OCI-LY7 (cell line): ENCODE data around the gene USP21. TPM values are rescaled to one million over a fixed set of nuclear protein-coding genes. Genes with fewer than 3 reads are reported as not detected.

Source experiments
- BruUV-seq: library from RNA; stranded (reverse); fragments of 400-500 nt; replicated peaks from 2 replicates; lab custom pipeline; 2021; lab: Mats Ljungman, UMichigan
- CTCF ChIA-PET: fragments of 300-600 bp; sonication (Branson Sonifier 250); formaldehyde crosslinking; loops from one replicate; lab custom pipeline; 2022; ENCODE audit warnings: antibody characterized with exemption; ENCODE audit not compliant: unreplicated experiment; lab: Charles Lee
- POLR2A ChIA-PET: fragments of 300-600 bp; sonication (Branson Sonifier 250); formaldehyde crosslinking; loops from one replicate; lab custom pipeline; 2022; ENCODE audit warnings: antibody characterized with exemption; lab: Charles Lee
- DNase-seq: peaks from one replicate; pipeline ENCODE4 v3.0.0-alpha.2; 2015; ENCODE audit warnings: low spot score
- H2AFZ ChIP-seq: fragments of 200-600 bp; sonication (generic), shearing (Covaris generic); 2 replicates; pipeline ENCODE4 v1.6.1; 2014; ENCODE audit warnings: mild to moderate bottlenecking, antibody characterized with exemption, low read length, moderate library complexity
- H3K27ac ChIP-seq: fragments of 200-600 bp; sonication (generic); 2 replicates; pipeline ENCODE4 v1.5.1; 2014; ENCODE audit warnings: mixed run types, low read depth, mild to moderate bottlenecking, moderate library complexity, low read length, inconsistent platforms; ENCODE audit not compliant: poor library complexity, severe bottlenecking
- H3K36me3 ChIP-seq: fragments of 200-600 bp; sonication (generic); 2 replicates; pipeline ENCODE4 v1.6.1; 2014; ENCODE audit warnings: mild to moderate bottlenecking, antibody characterized with exemption, low read length, moderate library complexity, mixed read lengths; ENCODE audit not compliant: insufficient read depth
- H3K4me1 ChIP-seq: fragments of 200-600 bp; sonication (generic); 2 replicates; pipeline ENCODE4 v1.5.1; 2014; ENCODE audit warnings: mild to moderate bottlenecking, low read length; ENCODE audit not compliant: insufficient read depth, poor library complexity, severe bottlenecking
- H3K4me2 ChIP-seq: fragments of 200-600 bp; sonication (generic); 2 replicates; pipeline ENCODE4 v1.6.1; 2014; ENCODE audit warnings: mild to moderate bottlenecking, low read length
- H3K4me3 ChIP-seq: fragments of 200-600 bp; sonication (generic); 2 replicates; pipeline ENCODE4 v1.5.1; 2014; ENCODE audit warnings: mild to moderate bottlenecking, low read depth, low read length; ENCODE audit not compliant: poor library complexity, severe bottlenecking
- H3K79me2 ChIP-seq: fragments of 200-600 bp; sonication (generic); 2 replicates; pipeline ENCODE4 v1.6.1; 2016; ENCODE audit warnings: low read depth, mild to moderate bottlenecking, low read length, moderate library complexity, mixed read lengths; ENCODE audit not compliant: insufficient read depth
- H3K9me2 ChIP-seq: fragments of 200-600 bp; sonication (generic); 2 replicates; pipeline ENCODE4 v1.6.1; 2016; ENCODE audit warnings: mild to moderate bottlenecking, low read length, mixed read lengths; ENCODE audit not compliant: insufficient read depth
- H3K9me3 ChIP-seq: fragments of 200-600 bp; sonication (generic); 2 replicates; pipeline ENCODE4 v1.6.1; 2014; ENCODE audit warnings: mild to moderate bottlenecking, mixed run types, low read length, mixed read lengths
- H4K20me1 ChIP-seq: fragments of 200-600 bp; sonication (generic); 2 replicates; pipeline ENCODE4 v1.6.1; 2014; ENCODE audit warnings: mild to moderate bottlenecking, antibody characterized with exemption, low read length, moderate library complexity, mixed read lengths; ENCODE audit not compliant: insufficient read depth
- CTCF ChIP-seq: fragments of 200-600 bp; sonication (generic); conservative IDR thresholded peaks from 2 replicates; pipeline ENCODE4 v1.5.1; 2014; ENCODE audit warnings: mild to moderate bottlenecking, antibody characterized with exemption, low read length, moderate library complexity, mixed read lengths
- EZH2phosphoT487 ChIP-seq: fragments of 200-600 bp; sonication (generic); IDR thresholded peaks from 2 replicates; pipeline ENCODE4 v1.6.1; 2018; ENCODE audit warnings: low read depth, borderline replicate concordance, mild to moderate bottlenecking, mixed run types, antibody characterized with exemption, low read length, moderate library complexity, mixed read lengths
- intact Hi-C: fragments of 100-400 bp; cut with micrococcal nuclease; formaldehyde crosslinking; loops from one replicate; pipeline ENCODE4 v1.10.0; 2022; ENCODE audit not compliant: unreplicated experiment
- total RNA-seq, 2 experiments: library from RNA; depleted of rRNA in 1 of 2; stranded (reverse); fragments of >200 nt in 1 of 2; shearing (Covaris generic) in 1 of 2; gene quantifications; 2 replicates each; pipeline ENCODE4 v1.2.3, GENCODE V29; 2014 to 2022

Gene USP21
- total RNA-seq, 2 experiments from 2014 or later = 18.4 to 29.5 TPM

DNA sequence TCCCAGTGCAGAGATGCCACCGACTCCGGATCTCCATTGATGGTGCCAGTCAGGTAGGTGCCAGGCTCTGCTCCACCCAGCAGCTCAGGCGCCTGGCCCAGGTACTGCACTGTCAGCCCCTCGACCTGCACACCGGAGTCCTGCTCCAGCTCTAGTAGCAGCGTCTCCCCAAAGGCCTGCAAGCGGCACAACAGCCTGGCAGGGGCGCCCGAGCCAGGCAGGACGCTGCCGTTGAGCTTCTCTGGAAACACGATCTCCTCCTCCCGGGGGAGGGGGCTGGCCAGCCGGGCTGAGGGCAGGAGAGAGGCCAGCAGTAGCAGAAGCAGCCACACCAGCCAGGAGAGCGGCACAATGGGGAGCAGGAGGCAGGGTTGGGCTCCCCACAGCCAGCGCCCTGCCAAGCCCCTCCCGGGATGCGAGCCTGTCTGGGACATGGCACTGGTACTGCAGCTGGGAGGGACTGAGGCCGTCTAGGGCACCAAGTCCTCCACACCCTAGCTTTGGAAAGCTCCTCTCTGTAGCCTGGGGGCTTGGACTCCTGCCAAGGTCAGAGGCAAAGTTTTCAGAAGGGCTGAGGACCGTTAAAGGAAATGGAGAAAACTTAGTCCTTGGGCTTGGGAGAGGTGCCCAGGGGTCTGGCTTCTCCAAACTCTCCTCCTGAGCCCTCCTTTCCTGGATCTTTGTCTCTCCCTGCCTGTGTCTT, 39.0 kb downstream of the USP21 start:
- Histone ChIP-seq H4K20me1 (no peaks in the 10 kb centered on the region), H2AFZ (no peak overlapping the region), H3K9me3 (no peaks in the 10 kb centered on the region), H3K27ac (no peak overlapping the region), H3K4me2 (no peak overlapping the region), H3K79me2 (peaks cover 4% of the 10 kb centered on the region; the same call in 1 of the 2 replicates), H3K9me2 (no peaks in the 10 kb centered on the region), H3K4me3 (no peak overlapping the region), H3K36me3 (no peaks in the 10 kb centered on the region), H3K4me1 (peaks cover 46% of the 10 kb centered on the region)
- ChIA-PET POLR2A (interaction anchor here (0.6 kb wide), 1 partner anchor 44 kb away, joined by 3 read pairs; no protein-coding TSS in a partner anchor), CTCF (no interaction called here)
- TF ChIP-seq EZH2phosphoT487 (no peak), CTCF (no peak)
- BruUV-seq = no TSS peak
- DNase-seq = no peak
- intact Hi-C loops = no loop called here

DNA sequence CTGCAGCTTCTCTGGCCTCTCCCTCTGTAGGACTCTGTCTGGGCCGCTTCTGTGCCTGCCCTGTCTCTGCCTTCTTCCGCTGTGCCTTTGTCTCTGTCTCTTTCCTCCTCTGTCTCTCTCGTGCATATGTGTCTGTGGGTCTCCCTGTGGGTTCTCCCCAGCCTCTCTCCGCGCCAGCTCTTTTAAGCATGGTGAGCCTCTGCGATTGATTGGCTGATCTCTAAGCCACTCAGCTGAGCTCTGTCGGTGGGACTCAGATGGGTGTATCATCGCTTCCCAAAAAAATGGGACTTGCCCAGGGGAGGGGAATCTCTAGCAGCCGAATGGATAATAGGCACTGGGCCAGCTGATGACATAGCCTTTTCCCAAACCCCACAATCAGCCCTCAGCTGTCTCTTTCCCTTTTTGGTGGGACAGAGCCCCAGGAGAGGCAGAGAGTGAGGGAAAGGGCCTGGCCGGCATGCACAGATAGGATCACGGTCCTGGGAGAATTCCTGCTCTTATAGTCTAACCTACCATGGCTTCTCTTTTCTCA, 39.7 kb downstream of the USP21 start, which contains the start of gene ADAMTS4:
Gene ADAMTS4, minus strand, starts transcription at position 158 of the 535 bp plus-strand sequence. CDS start 427 bp downstream, outside the sequence.
- ChIA-PET POLR2A (interaction anchor here (0.6 kb wide), 1 partner anchor 44 kb away, joined by 3 read pairs; no protein-coding TSS in a partner anchor), CTCF (no interaction called here)
- H3K9me3 ChIP-seq = no peaks in the 10 kb centered on the region
- H3K36me3 ChIP-seq = peaks cover 5% of the 10 kb centered on the region
- TF ChIP-seq CTCF = no peak
- no peak for TF ChIP-seq EZH2phosphoT487
- H3K4me2 ChIP-seq = no peak within 1 kb of the TSS
- no peak within 1 kb of the TSS for H3K4me3 ChIP-seq
- H3K79me2 ChIP-seq = peaks cover 4% of the 10 kb centered on the region; the same call in 1 of the 2 replicates
- no peaks in the 10 kb centered on the region for H4K20me1 ChIP-seq
- BruUV-seq = no TSS peak
- H3K4me1 ChIP-seq = peaks cover 52% of the 10 kb centered on the region
- H2AFZ ChIP-seq = no peak within 1 kb of the TSS
- H3K9me2 ChIP-seq = no peaks in the 10 kb centered on the region
- no peak within 1 kb of the TSS for H3K27ac ChIP-seq
- no peak for DNase-seq
- intact Hi-C loops = no loop called here
